ENCODE results near the gene CST1.
"Not testable (repeated sequence)": the region's sequence is repeated elsewhere in the genome, so short reads cannot be mapped to it uniquely, and the experiment has no call there.

DNA sequence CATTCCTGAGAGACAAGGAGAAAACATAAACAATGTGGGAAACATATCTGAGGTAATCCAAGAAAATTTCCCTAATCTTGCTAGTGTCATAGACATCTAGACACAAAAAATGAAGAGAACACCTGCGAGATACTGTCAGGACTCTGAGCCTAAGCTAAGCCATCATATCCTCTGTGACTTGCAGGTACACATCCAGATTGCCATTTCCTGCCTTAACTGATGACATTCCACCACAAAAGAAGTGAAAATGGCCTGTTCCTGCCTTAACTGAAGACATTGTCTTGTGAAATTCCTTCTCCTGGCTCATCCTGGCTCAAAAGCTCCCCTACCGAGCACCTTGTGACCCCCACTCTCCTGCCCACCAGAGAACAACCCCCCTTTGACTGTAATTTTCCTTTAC lies 13.9 kb upstream of the CST1 start:
- not testable (repeated sequence) for TF ChIP-seq POLR2A (IDR thresholded peaks at IDR 0.05; ENCODE audit: low read length); GATA1 (IDR thresholded peaks at IDR 0.05; ENCODE audit: low read depth, low read length)

Measured in erythroblast (primary cell).